HUES6 (cell line): ENCODE measurements around the gene ACSS2.

Source experiments
- H3K27ac ChIP-seq: 2 replicates; pipeline ENCODE4 v1.7.0; 2013; ENCODE audit warnings: low read depth, mild to moderate bottlenecking, low read length, inconsistent platforms
- H3K27me3 ChIP-seq: 2 replicates; pipeline ENCODE4 v1.6.1; 2013; ENCODE audit warnings: low read length; ENCODE audit not compliant: control insufficient read depth, insufficient read depth
- H3K36me3 ChIP-seq: 2 replicates; pipeline ENCODE4 v1.6.1; 2013; ENCODE audit warnings: low read length; ENCODE audit not compliant: control insufficient read depth, insufficient read depth
- H3K4me1 ChIP-seq: 2 replicates; pipeline ENCODE4 v1.6.1; 2013; ENCODE audit warnings: low read length; ENCODE audit not compliant: control insufficient read depth, insufficient read depth
- H3K4me3 ChIP-seq: 2 replicates; pipeline ENCODE4 v1.5.1; 2013; ENCODE audit warnings: low read depth, low read length
- H3K9ac ChIP-seq: one replicate; pipeline ENCODE4 v1.6.1; 2013; ENCODE audit warnings: mild to moderate bottlenecking, low read length
- H3K9me3 ChIP-seq: 2 replicates; pipeline ENCODE4 v1.6.1; 2013; ENCODE audit warnings: low read depth, low read length; ENCODE audit not compliant: control insufficient read depth, insufficient read depth

The ACSS2 gene

GRCh38 chr20:34968042-34968775 is 91.8 kb downstream of the ACSS2 start:
- H3K4me1 ChIP-seq: peaks cover 9% of the 10 kb centered on the region
- no peak overlapping the region for H3K4me3 ChIP-seq
- H3K27ac ChIP-seq: no peak overlapping the region
- no peak overlapping the region for H3K9ac ChIP-seq
- no peaks in the 10 kb centered on the region for H3K36me3 ChIP-seq
- no peaks in the 10 kb centered on the region for H3K27me3 ChIP-seq
- no peaks in the 10 kb centered on the region for H3K9me3 ChIP-seq

- no peaks in the 10 kb centered on the region for H3K27me3 ChIP-seq
- no peak overlapping the region for H3K9ac ChIP-seq
- no peaks in the 10 kb centered on the region for H3K36me3 ChIP-seq
- peaks cover 5% of the 10 kb centered on the region; the same call in 1 of the 2 replicates for H3K4me1 ChIP-seq
- H3K4me3 ChIP-seq: no peak overlapping the region
- no peak overlapping the region for H3K27ac ChIP-seq
- H3K9me3 ChIP-seq: no peaks in the 10 kb centered on the region
These were observed 93.9 kb downstream of the ACSS2 start for GRCh38 chr20:34970193-34970840.

DNA sequence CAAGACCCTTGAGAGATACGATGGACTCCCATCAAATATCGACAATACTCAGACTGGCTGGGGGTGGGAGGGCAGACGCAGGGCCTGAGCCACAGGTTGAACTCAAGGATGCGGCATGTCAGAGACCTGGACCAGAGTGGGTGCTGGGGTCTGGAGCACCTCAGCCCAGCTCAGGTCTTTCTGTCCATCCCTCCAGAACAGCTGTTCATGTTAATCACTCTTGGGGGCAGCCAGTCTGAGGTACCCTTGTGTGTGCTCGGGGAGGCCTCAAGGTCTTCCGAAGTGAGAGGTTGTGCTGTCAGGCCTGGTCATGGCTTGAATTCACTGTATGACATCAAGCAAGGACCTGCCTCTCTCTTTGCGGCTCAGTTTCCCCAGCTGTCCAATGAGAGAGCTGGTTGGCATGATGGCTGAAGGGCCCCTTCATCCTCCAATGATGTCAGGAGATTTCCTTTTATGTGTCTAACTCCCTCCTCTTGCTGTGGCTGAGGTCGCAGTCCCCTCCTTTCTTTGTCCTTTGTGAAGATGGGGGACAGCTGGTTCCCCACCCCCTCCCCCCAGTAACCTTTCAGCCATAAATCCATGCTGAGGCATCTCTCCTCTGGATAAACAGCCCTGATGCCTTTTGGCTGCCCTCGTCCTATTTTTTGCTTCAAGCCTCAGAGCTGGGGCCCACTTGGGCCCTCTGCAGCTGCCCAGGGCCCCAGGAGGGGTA is 94.6 kb downstream of the ACSS2 start:
- Histone ChIP-seq H3K4me1 (no peaks in the 10 kb centered on the region; the same call in 1 of the 2 replicates), H3K36me3 (no peaks in the 10 kb centered on the region), H3K27me3 (no peaks in the 10 kb centered on the region), H3K9me3 (no peaks in the 10 kb centered on the region), H3K4me3 (no peak overlapping the region), H3K9ac (no peak overlapping the region), H3K27ac (no peak overlapping the region)

DNA sequence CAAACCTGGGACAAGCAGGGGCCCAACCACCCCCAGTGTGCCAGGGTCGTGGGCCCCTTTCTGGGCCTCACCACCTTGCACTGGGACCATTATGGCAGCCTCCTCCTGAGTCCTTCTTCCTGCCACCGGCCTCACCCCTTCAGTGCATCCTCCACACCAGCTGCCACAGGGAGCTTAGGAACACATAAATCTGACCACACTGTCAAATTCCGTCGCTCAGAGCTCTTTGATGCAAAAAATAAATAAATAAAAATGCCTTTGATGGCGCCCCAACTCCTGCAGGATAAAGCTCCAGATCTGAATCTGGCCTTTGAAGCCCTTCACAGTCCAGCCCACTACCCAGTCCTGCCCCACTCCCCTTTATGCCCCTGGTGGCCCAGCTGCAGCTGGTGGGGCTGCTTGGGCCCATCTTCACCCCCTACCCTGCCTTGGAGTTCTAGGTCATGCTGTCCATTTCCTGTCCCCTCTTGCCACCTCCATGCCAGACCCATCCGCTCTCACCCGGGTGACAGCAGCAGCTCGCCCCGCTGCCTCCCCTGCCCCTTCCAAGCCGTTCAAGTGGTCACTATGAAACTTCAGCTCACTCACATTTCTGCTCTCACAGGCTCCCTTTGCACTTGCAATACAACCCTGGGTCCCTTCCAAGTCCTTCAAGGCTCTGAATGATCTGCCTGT is 95.3 kb downstream of the ACSS2 start:
- H3K27ac ChIP-seq: no peak overlapping the region
- no peak overlapping the region for H3K9ac ChIP-seq
- H3K36me3 ChIP-seq: no peaks in the 10 kb centered on the region
- H3K4me3 ChIP-seq: no peak overlapping the region
- H3K4me1 ChIP-seq: no peaks in the 10 kb centered on the region; the same call in 1 of the 2 replicates
- no peaks in the 10 kb centered on the region for H3K9me3 ChIP-seq
- H3K27me3 ChIP-seq: no peaks in the 10 kb centered on the region

- Histone ChIP-seq H3K27me3 (no peaks in the 10 kb centered on the region), H3K9me3 (no peaks in the 10 kb centered on the region)
These were observed 97.8 kb downstream of the ACSS2 start for GRCh38 chr20:34974246-34974645.

DNA sequence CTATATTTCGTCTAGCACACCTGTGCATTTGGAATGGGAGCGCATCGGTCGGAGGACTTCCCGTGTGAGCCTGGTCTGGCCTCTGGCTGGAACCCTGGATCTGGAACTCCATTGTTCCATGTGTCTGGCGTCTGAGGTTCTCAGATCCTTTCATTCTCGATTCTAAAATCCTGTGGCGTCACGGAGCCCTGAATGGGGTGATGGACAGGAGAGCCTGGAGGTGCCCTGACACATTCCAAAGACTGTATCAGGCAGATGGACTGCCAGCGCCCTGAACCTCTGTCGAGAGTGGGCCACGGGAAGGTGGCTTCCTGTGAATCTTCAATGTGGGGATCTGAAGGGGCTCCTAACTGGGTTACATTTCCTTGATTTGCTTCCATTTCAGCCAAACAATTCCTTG is 99.9 kb downstream of the ACSS2 start:
- Histone ChIP-seq H3K36me3 (no peaks in the 10 kb centered on the region), H3K4me3 (no peak overlapping the region), H3K27me3 (no peaks in the 10 kb centered on the region), H3K9ac (no peak overlapping the region), H3K4me1 (peaks cover 27% of the 10 kb centered on the region), H3K9me3 (no peaks in the 10 kb centered on the region), H3K27ac (no peak overlapping the region)

More at GRCh38 chr20:34974246-34974645, 97.8 kb downstream of the ACSS2 start:
- Histone ChIP-seq H3K4me3 (no peak overlapping the region), H3K27ac (no peak overlapping the region), H3K9ac (no peak overlapping the region), H3K36me3 (no peaks in the 10 kb centered on the region), H3K4me1 (peaks cover 11% of the 10 kb centered on the region)
